HG02840 (cell line): ENCODE data around the gene GP5.

ENCODE experiments used
- ATAC-seq: cut with Tn5 transposase; IDR thresholded peaks from one replicate; pipeline ENCODE4 v1.9.1; 2021; ENCODE audit warnings: mild to moderate bottlenecking, moderate library complexity, moderate number of reproducible peaks; ENCODE audit not compliant: unreplicated experiment, low FRiP score

The GP5 gene

DNA sequence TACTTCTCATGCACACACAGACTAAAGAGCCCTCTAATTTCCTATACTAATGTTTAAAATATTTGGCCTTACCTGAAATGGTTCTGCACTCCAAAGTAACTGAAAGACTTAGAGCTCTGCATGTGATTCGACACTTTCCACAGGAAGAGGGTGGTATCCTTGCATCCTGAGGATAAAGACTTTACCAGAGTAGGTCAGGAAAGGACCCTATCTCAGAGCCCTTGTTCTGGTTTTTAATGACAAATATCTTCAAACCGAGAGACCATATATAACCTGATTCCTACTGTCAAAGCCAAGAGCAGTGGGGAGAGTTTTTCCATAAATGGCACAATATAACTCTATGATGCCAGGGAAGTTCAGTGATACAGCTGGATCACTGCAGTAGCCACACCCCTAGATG is at the start of gene GP5:
TSS of gene GP5 (minus strand) at position 101 of the 400 bp plus-strand sequence. CDS start 984 bp downstream, outside the sequence.
- no peak for ATAC-seq

DNA sequence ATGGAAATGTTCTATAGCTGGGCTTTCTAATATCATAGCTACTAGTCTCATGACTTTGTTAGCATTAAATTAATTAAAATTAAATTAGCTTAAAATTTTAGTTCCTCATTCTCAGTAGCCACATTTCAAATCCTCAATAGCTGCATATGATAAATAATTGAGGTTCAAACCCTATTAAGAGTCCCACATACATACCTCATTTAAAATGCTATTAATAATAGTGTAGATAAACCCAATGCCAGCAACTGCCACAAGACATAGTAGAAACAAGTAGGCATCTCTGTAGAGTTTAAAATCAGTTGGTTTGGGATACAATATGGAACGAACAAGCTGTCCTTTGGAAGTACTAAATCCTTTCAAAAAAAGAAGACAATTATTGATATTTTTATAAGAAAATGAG is 48.6 kb upstream of the GP5 start:
- ATAC-seq, result no peak

DNA sequence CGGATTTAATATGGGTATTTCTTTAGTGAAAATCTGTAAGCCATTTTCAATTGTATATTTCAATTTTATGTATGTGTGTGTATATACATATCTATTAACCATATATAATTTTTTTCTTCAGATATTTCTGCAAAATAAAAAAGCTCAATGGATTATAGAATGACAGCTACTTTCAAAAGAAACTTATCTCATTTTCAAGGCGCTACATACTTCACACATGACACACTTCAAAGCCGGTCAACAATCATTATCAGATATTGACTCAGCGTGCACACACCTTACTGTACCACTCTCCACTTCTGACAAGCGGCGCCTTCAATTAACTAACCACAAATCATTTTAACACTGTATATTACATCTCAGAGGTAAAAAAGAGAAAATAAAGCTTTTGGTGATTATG is 48.1 kb upstream of the GP5 start:
- ATAC-seq, result no peak

DNA sequence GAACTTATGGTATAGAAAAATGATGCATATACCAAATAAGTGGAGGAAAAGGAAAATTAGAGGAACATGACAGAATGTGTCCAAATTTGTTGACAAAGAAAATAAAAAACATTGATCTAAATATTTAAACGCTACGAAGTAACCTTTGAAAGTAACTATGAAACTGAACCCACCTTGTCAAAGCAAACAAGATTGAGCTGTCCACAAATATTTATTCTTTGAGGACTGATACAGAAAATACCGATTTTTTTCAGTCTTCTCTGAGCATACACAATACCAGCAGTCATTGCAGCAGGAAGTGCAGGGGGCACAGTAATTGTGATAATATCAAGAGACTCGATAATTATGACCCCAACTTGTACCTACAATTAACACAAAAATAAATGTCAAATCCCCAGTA is 47.7 kb upstream of the GP5 start:
- no peak for ATAC-seq

DNA sequence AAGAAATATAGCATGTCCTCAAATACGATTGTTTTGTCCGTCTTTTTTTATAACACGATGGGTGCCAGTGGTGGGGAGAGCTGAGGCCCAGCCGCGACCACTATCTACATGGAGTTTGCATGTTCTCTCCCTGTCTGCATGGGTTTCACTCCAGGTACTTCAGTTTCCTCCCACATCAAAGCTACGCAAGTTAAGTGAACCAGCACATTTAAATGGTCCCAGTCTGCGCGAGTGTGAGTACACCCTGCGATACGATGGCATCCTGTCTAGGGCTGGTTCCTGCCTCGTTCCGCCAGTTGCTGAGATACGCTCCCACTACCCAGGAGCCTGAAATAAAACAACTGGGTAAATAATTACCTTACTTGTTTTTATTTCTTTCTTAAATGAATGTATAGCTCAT is 47.1 kb upstream of the GP5 start:
- ATAC-seq, result no peak

DNA sequence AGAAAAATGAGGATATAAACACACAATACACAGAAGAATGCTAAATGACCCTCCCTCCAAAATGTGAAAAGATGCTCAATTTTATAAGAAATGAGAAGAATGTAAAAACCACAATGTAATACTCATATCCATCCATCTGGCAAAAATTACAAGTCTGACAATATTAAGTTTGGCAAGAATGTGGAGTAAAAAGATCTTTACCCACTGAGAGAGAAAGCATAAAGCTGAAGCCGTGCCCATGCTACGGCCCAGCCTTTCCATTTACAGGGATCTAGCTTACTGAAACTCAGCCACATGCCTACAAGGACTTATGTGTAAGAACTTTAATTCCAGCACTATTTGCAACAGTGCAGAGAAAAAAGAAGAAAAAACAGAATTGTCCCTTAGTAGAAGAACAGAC is 44.8 kb upstream of the GP5 start:
- ATAC-seq, result no peak

DNA sequence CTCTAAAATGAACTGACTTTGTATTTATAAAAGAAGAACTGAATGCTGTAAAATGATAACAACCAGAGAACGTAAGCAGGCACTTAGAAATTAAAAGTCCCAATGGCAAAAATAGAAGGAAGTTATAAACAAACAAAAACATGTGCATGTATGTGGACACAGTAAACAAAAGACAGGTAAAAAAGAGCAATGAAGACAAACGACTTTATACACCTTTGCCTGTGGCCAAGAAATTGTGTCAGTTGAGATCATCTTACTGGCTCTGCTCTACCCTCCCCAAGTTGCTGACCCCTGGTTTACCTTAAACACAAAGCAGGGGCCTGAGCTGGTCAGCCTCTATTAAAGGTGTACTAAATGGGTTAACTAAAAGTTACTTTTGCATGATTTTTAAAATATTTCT is 41.7 kb upstream of the GP5 start:
- no peak for ATAC-seq

DNA sequence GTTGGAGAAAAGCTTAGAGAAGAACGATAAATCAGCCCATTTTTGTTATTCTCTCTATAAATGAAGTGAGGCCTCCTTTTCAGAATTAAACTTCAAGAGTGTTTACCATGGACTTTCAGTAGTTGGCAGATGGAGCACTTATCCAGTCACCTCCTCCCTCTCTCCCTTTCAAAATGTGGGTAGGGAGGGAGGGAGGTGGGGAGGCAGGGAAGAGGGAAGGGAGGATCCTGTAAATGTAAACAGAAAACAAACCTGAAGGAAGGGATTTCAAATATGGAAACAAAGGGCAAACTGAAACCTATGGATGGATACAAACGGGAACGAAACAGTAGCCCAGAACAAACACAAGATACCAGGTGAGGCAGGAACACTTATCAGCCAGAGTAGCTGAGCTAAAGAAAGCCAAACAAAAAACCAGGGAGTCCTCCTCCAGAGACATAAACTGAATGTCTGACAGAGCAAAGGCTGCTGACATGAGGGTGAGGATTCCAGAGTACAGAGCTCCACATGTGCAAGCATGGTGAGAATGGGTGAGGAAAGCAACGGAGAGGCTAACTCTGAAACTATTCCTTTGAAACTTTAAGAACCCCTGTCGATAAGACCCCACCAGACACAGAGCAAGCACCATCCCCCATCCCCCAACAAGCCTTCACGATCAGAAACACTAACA is 41.0 kb upstream of the GP5 start:
- no peak for ATAC-seq

DNA sequence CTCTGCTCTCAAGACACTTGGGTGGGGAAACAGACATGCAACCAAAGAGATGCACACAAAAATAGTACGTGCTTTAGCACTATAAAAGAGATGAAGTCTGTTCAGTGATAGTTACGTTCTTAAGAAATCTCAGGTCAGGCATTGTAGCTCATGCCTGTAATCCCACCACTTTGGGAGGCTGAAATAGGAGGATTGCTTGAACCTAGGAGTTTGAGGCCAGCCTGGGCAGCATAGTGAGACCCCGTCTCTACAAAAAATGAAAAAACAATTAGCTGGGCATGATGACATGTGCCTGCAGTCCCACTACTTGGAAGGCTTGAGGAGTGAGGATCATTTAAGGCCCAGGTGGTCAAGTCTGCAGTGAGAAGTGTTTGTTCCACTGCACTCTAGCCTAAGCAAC is 35.4 kb upstream of the GP5 start:
- ATAC-seq, result no peak

DNA sequence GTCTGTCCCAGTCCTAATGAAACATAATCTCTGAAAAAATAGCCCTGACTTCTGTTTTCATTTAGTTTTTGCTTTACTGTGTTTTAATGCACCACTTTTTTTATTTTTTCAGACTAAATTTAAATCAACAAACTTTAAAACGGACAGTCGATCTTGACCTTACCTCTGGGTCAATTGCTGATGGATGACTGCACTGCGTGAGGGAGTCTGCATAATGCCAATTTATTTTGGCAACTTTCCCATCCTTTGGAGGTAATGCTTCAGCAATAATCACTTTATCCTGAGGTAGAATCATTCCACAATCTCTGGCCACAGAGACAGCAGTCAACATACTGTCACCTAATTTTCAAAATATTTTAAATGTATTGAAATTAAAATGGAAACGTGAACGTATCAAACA is 32.5 kb upstream of the GP5 start:
- ATAC-seq, result no peak

DNA sequence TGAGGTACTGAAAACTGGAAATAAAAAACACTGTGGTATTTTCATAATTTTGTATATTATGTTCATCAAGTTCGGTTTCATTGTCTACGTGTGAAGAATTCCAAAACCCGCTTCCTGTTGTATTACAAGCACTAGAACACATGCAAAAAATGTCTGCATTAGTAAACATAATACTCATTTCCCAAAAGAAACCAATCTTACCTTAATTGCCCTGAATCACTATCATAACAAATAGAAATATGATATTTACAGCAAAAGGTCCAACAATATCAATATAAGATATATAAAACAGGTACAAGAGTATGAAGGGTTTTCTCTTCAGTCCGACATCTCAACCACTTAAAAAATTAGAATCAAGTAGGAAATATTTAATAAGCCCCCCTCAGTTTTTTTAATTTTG is 26.3 kb upstream of the GP5 start:
- no peak for ATAC-seq

GRCh38 chr3:194424953-194425352 is 25.9 kb upstream of the GP5 start:
- ATAC-seq, result no peak

GRCh38 chr3:194424373-194424772 is 25.3 kb upstream of the GP5 start:
- no peak for ATAC-seq

DNA sequence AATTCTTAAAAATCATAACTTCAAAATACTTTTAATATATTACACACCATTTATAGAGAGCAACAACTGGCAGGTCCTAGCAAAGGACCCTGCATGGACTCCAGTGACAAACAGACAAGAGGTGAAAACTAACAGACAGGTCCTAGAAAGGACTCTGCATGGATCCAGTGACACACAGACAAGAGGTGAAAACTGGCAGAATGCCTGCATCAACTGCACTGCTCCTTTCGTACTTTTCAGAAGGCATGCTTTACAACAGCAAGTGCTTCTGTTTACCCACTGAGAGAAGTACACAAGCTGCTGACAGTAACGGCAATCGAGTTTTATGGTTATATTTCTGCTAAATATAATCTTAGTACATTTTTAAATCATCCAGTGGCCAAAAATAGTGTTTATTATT is 24.3 kb upstream of the GP5 start:
- no peak for ATAC-seq

GRCh38 chr3:194422188-194422587 is 23.1 kb upstream of the GP5 start:
- no peak for ATAC-seq

GRCh38 chr3:194418671-194419070 is 19.6 kb upstream of the GP5 start:
- ATAC-seq, result no peak

- ATAC-seq, result no peak
These were observed 8.4 kb upstream of the GP5 start for GRCh38 chr3:194407423-194407822.

- ATAC-seq, result no peak
These were observed 6.7 kb upstream of the GP5 start for GRCh38 chr3:194405766-194406165.

GRCh38 chr3:194404365-194405140 is 5.5 kb upstream of the GP5 start:
- ATAC-seq, result no peak

DNA sequence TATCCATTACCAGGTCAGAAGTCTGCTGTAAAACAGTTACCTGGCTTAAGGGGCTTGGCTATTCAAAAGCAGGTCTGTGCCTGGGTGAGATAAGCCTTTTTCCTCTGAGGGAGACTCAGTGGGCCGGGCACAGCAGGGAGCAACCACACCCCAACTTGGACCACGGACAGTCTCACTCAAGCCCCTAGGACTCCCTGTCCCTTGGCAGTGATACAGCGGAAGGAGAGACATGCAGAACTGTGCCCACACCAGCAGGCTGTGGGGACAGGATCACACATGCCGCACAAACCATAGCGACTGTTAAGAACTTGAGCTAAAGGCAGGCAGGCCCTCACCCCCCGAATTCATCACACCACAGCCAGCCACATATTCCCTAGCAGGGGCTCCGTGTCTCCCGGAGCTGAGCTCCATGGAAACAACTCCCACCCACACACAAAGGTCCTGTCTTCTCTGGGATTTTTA is 2.8 kb upstream of the GP5 start:
- ATAC-seq, result no peak

DNA sequence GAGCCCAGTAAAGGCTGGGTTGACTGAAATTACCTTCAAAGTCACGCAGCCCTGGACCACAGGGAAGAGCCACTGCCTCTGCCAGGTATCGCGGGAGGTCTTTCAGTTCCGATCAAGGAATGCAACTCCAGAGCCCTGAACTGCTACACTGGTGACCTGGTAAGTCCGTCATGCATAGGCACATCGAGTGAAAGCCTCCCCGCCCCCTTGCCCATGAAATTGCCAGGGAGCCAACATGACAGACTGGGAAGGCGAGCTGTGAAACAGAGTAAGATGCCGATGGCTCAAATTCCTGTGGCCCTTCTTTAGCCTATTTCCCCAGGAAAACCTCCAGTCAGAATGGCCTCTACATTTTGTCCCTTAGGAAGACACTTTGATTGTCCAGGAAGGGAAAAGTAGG is 2.3 kb upstream of the GP5 start:
- no peak for ATAC-seq

DNA sequence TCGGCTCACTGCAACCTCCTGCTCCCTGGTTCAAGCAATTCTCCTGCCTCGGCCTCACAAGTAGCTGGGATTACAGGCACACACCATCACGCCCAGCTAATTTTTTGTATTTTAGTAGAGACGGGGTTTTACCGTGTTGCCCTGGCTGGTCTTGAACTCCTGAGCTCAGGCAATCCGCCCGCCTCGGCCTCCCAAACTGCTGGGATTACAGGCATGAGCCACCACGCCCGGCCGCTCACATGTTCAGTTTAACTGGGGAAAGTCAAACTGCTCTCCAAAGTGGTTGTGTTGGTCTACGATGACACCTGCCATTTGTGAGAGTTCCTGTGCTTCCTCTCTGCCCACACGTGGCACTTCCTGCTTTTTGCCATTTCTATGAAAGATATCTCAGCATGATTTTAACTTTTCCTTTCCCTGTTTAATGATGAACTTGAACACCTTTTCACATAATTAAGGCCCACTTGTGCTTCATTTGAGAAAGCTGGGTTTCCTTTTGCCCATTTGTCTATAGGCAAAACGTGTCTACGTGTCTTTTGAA is 877 bp upstream of the GP5 start:
- ATAC-seq, result no peak
